Lung (tissue), 12 donors: Measurements from ENCODE around the gene DNPEP. TPM values are rescaled to one million over a fixed set of nuclear protein-coding genes. Genes with fewer than 3 reads are reported as not detected.

Experiments used
- ATAC-seq: fragments of 200-7000 bp; cut with Tn5 transposase; one replicate; pipeline ENCODE4 v1.9.1; 2020; ENCODE audit warnings: moderate number of reproducible peaks; ENCODE audit not compliant: insufficient read depth, low FRiP score
- DNase-seq, 3 donors: peaks; one replicate each; pipeline ENCODE4 v3.0.0-alpha.2; 2013 to 2017
- H3K27ac ChIP-seq, 2 donors: one replicate each; pipeline ENCODE4 v1.5.1; 2013; ENCODE audit warnings: mild to moderate bottlenecking in 2 of 2, moderate library complexity in 2 of 2, control low read depth in 1 of 2, inconsistent platforms in 1 of 2, low read depth in 1 of 2, low read length in 1 of 2
- H3K27me3 ChIP-seq, 3 donors: one replicate each; pipeline ENCODE4 v1.5.1; 2013; ENCODE audit warnings: low read length in 2 of 3; ENCODE audit not compliant: control insufficient read depth in 3 of 3, insufficient read depth in 3 of 3
- H3K36me3 ChIP-seq, 4 donors: one replicate each; pipeline ENCODE4 v1.5.1; 2013; ENCODE audit warnings: low read length in 4 of 4, mild to moderate bottlenecking in 1 of 4, moderate library complexity in 1 of 4; ENCODE audit not compliant: control insufficient read depth in 4 of 4, insufficient read depth in 4 of 4
- H3K4me1 ChIP-seq, 5 donors: one replicate each; pipeline ENCODE4 v1.5.1; 2013; ENCODE audit warnings: low read length in 5 of 5, mild to moderate bottlenecking in 2 of 5, moderate library complexity in 1 of 5; ENCODE audit not compliant: control insufficient read depth in 5 of 5, insufficient read depth in 5 of 5
- H3K4me3 ChIP-seq: one replicate; pipeline ENCODE4 v1.5.1; 2013; ENCODE audit warnings: mild to moderate bottlenecking, control low read depth, moderate library complexity
- H3K9ac ChIP-seq, 2 donors: one replicate each; pipeline ENCODE4 v1.5.1; 2013; ENCODE audit warnings: low read length in 2 of 2, control low read depth in 1 of 2; ENCODE audit not compliant: insufficient read depth in 1 of 2
- H3K9me3 ChIP-seq, 4 donors: one replicate each; pipeline ENCODE4 v1.5.1; 2013; ENCODE audit warnings: low read length in 3 of 4, mild to moderate bottlenecking in 1 of 4, moderate library complexity in 1 of 4; ENCODE audit not compliant: control insufficient read depth in 4 of 4, insufficient read depth in 3 of 4
- WGBS, 2 donors: extraction: QIAGEN DNeasy Blood & Tissue Kit; methylation state at CpG; one replicate each; pipeline ENCODE4 v1.1.7; 2013; 5-methylcytosine and 5-hydroxymethylcytosine counted together
- polyA plus RNA-seq, 2 donors: library from polyadenylated mRNA; stranded (reverse); fragments of 200-250 nt; gene quantifications; one replicate each; pipeline ENCODE4 v1.2.1, GENCODE V29; 2013
- total RNA-seq, 2 donors: library from RNA; depleted of rRNA in 1 of 2; stranded (reverse); fragments of >200 nt in 1 of 2; gene quantifications; one replicate each; pipeline ENCODE4 v1.2.1, GENCODE V29; 2014 to 2021
- TF ChIP-seq, protein P1 (sequence below): IDR thresholded peaks from 2 replicates; pipeline ENCODE4 v1.5.1; 2012; ENCODE audit warnings: mild to moderate bottlenecking; ENCODE audit errors: control extremely low read depth, extremely low read depth
- donor health status: control.
- donor health status: control.
- donor health status: Bipolar disorder and iron deficiency.
- donor health status: healthy.
- donor health status: DM: yes; HTN: yes; CAD: no.

Gene DNPEP
- total and polyA plus RNA-seq, 4 donors = 73.7 to 89.7 (median 80.8) TPM

GRCh38 chr2:219368690-219369191, 19.0 kb downstream of the DNPEP start:
- Histone ChIP-seq H3K4me1 (peaks cover 0 to 20% (median 6%) of the 10 kb centered on the region in 5 donors), H3K9ac (peak overlapping the region in 1 of 2 donors; percentile 73), H3K27ac (peak overlapping the region; percentile 3 to 46), H3K27me3 (no peaks in the 10 kb centered on the region), H3K4me3 (no peak overlapping the region), H3K36me3 (peaks cover 2 to 5% (median 3%) of the 10 kb centered on the region in 4 donors), H3K9me3 (no peaks in the 10 kb centered on the region)
- DNase-seq (peak; percentile 80 to 90 (median 89)), ATAC-seq (peak; percentile 49)
- TF ChIP-seq, protein P1, sequence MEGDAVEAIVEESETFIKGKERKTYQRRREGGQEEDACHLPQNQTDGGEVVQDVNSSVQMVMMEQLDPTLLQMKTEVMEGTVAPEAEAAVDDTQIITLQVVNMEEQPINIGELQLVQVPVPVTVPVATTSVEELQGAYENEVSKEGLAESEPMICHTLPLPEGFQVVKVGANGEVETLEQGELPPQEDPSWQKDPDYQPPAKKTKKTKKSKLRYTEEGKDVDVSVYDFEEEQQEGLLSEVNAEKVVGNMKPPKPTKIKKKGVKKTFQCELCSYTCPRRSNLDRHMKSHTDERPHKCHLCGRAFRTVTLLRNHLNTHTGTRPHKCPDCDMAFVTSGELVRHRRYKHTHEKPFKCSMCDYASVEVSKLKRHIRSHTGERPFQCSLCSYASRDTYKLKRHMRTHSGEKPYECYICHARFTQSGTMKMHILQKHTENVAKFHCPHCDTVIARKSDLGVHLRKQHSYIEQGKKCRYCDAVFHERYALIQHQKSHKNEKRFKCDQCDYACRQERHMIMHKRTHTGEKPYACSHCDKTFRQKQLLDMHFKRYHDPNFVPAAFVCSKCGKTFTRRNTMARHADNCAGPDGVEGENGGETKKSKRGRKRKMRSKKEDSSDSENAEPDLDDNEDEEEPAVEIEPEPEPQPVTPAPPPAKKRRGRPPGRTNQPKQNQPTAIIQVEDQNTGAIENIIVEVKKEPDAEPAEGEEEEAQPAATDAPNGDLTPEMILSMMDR = no peak
- WGBS, 2 donors = 41 to 51% methylated on average over 3 of the region's 3 CpGs

DNA sequence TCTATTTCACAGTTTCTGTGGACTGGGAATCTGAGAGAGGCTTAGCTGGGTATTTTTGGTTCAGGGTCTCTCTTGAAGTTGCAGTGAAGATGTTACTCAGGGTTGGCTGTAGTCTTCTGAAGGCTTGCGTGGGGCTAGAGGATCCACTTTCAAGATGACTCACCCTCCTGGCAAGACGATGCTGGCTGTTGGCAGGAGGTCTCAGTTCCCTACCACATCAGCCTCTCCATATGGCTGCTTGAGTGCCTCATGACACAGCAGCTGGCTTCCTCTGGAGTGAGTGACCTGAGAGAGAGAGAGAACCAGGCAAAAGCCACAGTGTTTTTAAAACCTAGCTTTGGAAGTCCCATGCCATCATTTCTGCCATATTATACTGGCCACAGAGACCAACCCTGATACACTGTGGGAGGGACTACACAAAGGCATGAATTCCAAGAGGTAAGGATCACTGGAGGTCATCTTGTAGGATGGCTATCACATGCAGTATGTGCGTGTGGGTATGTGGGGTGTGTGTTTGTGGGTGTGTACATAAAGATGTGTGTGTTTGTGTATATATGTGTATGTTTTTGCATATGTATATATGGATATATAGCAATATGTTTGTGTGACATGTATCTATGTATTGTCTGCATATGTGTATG, 25.1 kb downstream of the DNPEP start:
- Histone ChIP-seq H3K4me3 (no peak overlapping the region), H3K4me1 (peaks cover 0 to 9% (median 0%) of the 10 kb centered on the region in 5 donors), H3K9ac (no peak overlapping the region), H3K9me3 (peaks cover 0 to 2% (median 0%) of the 10 kb centered on the region in 4 donors), H3K36me3 (peaks cover 0 to 2% (median 0%) of the 10 kb centered on the region in 4 donors), H3K27me3 (peaks cover 0 to 30% (median 13%) of the 10 kb centered on the region in 3 donors), H3K27ac (no peak overlapping the region)
- 48 to 54% methylated on average over 3 of the region's 3 CpGs for WGBS, 2 donors
- ATAC-seq = peak; percentile 61
- TF ChIP-seq, protein P1 = no peak
- DNase-seq = peak; percentile 40 to 74 (median 55)

- H3K36me3 ChIP-seq = peaks cover 0 to 2% (median 0%) of the 10 kb centered on the region in 4 donors
These were observed 25.6 kb downstream of the DNPEP start for GRCh38 chr2:219362072-219362471.

More at GRCh38 chr2:219362072-219362471, 25.6 kb downstream of the DNPEP start:
- Histone ChIP-seq H3K9ac (no peak overlapping the region), H3K27ac (no peak overlapping the region), H3K4me3 (no peak overlapping the region), H3K27me3 (peaks cover 0 to 35% (median 16%) of the 10 kb centered on the region in 3 donors), H3K4me1 (peaks cover 0 to 9% (median 0%) of the 10 kb centered on the region in 5 donors), H3K9me3 (peaks cover 0 to 2% (median 0%) of the 10 kb centered on the region in 4 donors)
- WGBS, 2 donors = 93 to 97% methylated on average over 5 of the region's 5 CpGs
- TF ChIP-seq, protein P1 = no peak
- DNase-seq (no peak), ATAC-seq (no peak)
